Psoas muscle (tissue), 8 donors: ENCODE data around the gene TBXA2R. TPM values are rescaled to one million over a fixed set of nuclear protein-coding genes. Genes with fewer than 3 reads are reported as not detected.

Experiments used
- ATAC-seq, 4 donors: fragments of 200-7000 bp; cut with Tn5 transposase; one replicate each; pipeline ENCODE4 v1.9.1; 2020; ENCODE audit warnings: moderate library complexity in 3 of 4, mild to moderate bottlenecking in 2 of 4
- DNase-seq, 2 donors: peaks; one replicate each; pipeline ENCODE4 v3.0.0-alpha.2; 2020
- H3K27ac ChIP-seq: fragments of 200-600 bp; one replicate; pipeline ENCODE4 v1.8.0; 2022
- H3K27me3 ChIP-seq, 3 donors: fragments of 200-600 bp in 1 of 3; one replicate each; pipeline versions ENCODE4 v1.6.1 to v1.8.0; 2013 to 2022; ENCODE audit warnings: low read length in 2 of 3, mild to moderate bottlenecking in 2 of 3, moderate library complexity in 1 of 3; ENCODE audit not compliant: insufficient read depth in 3 of 3
- H3K36me3 ChIP-seq, 2 donors: fragments of 200-600 bp in 1 of 2; one replicate each; pipeline versions ENCODE4 v1.6.1 to v1.8.0; 2013 to 2022; ENCODE audit warnings: low read depth in 1 of 2, mild to moderate bottlenecking in 1 of 2, moderate library complexity in 1 of 2; ENCODE audit not compliant: insufficient read depth in 1 of 2
- H3K4me1 ChIP-seq: fragments of 200-600 bp; one replicate; pipeline ENCODE4 v1.8.0; 2022
- H3K4me3 ChIP-seq: fragments of 200-600 bp; one replicate; pipeline ENCODE4 v1.8.0; 2022; ENCODE audit warnings: mild to moderate bottlenecking
- H3K9me3 ChIP-seq: fragments of 200-600 bp; one replicate; pipeline ENCODE4 v1.8.0; 2022
- CTCF ChIP-seq: fragments of 200-600 bp; IDR thresholded peaks from one replicate; pipeline ENCODE4 v1.8.0; 2022; ENCODE audit warnings: antibody characterized with exemption
- WGBS, 3 donors: extraction: QIAGEN DNeasy Blood & Tissue Kit; methylation state at CpG; one replicate each; pipeline versions ENCODE4 v1.1.6 to v1.1.7; 2013; 5-methylcytosine and 5-hydroxymethylcytosine counted together
- intact Hi-C, 2 donors: fragments of 100-400 bp; cut with DNase I; formaldehyde crosslinking; loops; one replicate each; pipeline versions ENCODE4 v1.11.0 to v1.14.2; 2022
- polyA plus RNA-seq, 3 donors: library from polyadenylated mRNA; stranded (reverse); fragments of 200-250 nt; gene quantifications; one replicate each; pipeline ENCODE4 v1.2.3, GENCODE V29; 2013
- total RNA-seq, 4 donors: library from RNA; stranded (reverse); fragmentation: NEBNext Ultra II Directional in 2 of 4; extraction: Animal tissue kit (Norgen Biotek cat#: 25700) in 2 of 4; gene quantifications; one replicate each; pipeline versions ENCODE4 v1.2.1 to v1.2.4, GENCODE V29; 2021 to 2023
- donor health status: healthy with polysubstance abuse.
- donor health status: DM: no; HTN: no; CAD: no; lungs with moderate emphysema.
- donor health status: Bipolar disorder and iron deficiency.
- donor health status: healthy.
- donor health status: DM: yes; HTN: yes; CAD: no.
- donor health status: DM: no; HTN: no; CAD: no.
- donor health status: DM: no; HTN: no; CAD: no.
- donor health status: DM: yes; HTN: yes; CAD: no.

Gene TBXA2R
- total and polyA plus RNA-seq, 7 donors = 0.52 to 3.0 (median 1.2) TPM

GRCh38 chr19:3601021-3601420 lies 5.7 kb downstream of the TBXA2R start:
- 64 to 76% (median 66%) methylated on average over 12 of the region's 12 CpGs for WGBS, 3 donors
- no peak overlapping the region for H3K27ac ChIP-seq
- no peaks in the 10 kb centered on the region for H3K36me3 ChIP-seq
- DNase-seq = no peak
- intact Hi-C loops = no loop called here
- no peak overlapping the region for H3K4me3 ChIP-seq
- TF ChIP-seq CTCF = no peak
- H3K9me3 ChIP-seq = no peaks in the 10 kb centered on the region
- H3K4me1 ChIP-seq = no peaks in the 10 kb centered on the region
- ATAC-seq = no peak
- H3K27me3 ChIP-seq = peaks cover 0 to 23% (median 7%) of the 10 kb centered on the region in 3 donors

GRCh38 chr19:3599776-3600187 lies 6.9 kb downstream of the TBXA2R start:
- Histone ChIP-seq H3K27ac (no peak overlapping the region), H3K27me3 (peaks cover 0 to 10% (median 7%) of the 10 kb centered on the region in 3 donors), H3K9me3 (no peaks in the 10 kb centered on the region), H3K4me3 (no peak overlapping the region), H3K4me1 (no peaks in the 10 kb centered on the region), H3K36me3 (no peaks in the 10 kb centered on the region)
- WGBS, 3 donors = 87 to 90% (median 89%) methylated on average over 26 to 28 of the region's 28 CpGs
- no peak for TF ChIP-seq CTCF
- DNase-seq = no peak
- intact Hi-C loops = no loop called here
- no peak for ATAC-seq

- Histone ChIP-seq H3K27me3 (peaks cover 0 to 4% (median 0%) of the 10 kb centered on the region in 3 donors), H3K27ac (no peak overlapping the region), H3K4me3 (no peak overlapping the region), H3K4me1 (no peaks in the 10 kb centered on the region), H3K36me3 (no peaks in the 10 kb centered on the region), H3K9me3 (no peaks in the 10 kb centered on the region)
- DNase-seq (no peak), ATAC-seq (no peak)
- no peak for TF ChIP-seq CTCF
- WGBS, 3 donors = 65% methylated on average over 27 to 34 of the region's 34 CpGs
- intact Hi-C loops = no loop called here
Measured at GRCh38 chr19:3595521-3596061, 11.1 kb downstream of the TBXA2R start.

GRCh38 chr19:3593156-3593555 lies 13.5 kb downstream of the TBXA2R start:
- WGBS, 3 donors = 26 to 39% (median 31%) methylated on average over 11 of the region's 11 CpGs
- intact Hi-C loops = no loop called here
- H3K36me3 ChIP-seq = no peaks in the 10 kb centered on the region
- H3K27ac ChIP-seq = no peak overlapping the region
- H3K4me1 ChIP-seq = no peaks in the 10 kb centered on the region
- no peaks in the 10 kb centered on the region for H3K9me3 ChIP-seq
- ATAC-seq (no peak), DNase-seq (no peak)
- H3K4me3 ChIP-seq = no peak overlapping the region
- TF ChIP-seq CTCF = no peak
- peaks cover 0 to 2% (median 0%) of the 10 kb centered on the region in 3 donors for H3K27me3 ChIP-seq
